ENCODE data around the gene KCNIP4. TPM values are rescaled to one million over a fixed set of nuclear protein-coding genes. Genes with fewer than 3 reads are reported as not detected.

The KCNIP4 gene
- total and polyA plus RNA-seq, 9 of the 15 experiments (the other 6 are each of a cell fraction or from before 2014, with no cell fraction given) = 0.25 to 0.41 TPM; not detected in 7

GRCh38 chr4:20829617-20830357, 1118.8 kb downstream of the KCNIP4 start:
- Histone ChIP-seq H3K9me3 (replicated peaks; ENCODE audit: control insufficient read depth, insufficient read depth, low read depth, low read length) (no peaks in the 10 kb centered on the region), H3K9ac (ENCODE audit: insufficient read depth in 1 of 2, low read depth in 2 of 2, low read length in 2 of 2) (no peak overlapping the region), H3K27ac (ENCODE audit: extremely low read depth, low read depth, low read length) (no peak overlapping the region), H3K4me2 (ENCODE audit: insufficient read depth, low read length) (no peak overlapping the region), H3K79me2 (ENCODE audit: control insufficient read depth, insufficient read depth, low read length) (no peaks in the 10 kb centered on the region), H3K36me3 (ENCODE audit: control insufficient read depth, insufficient read depth, low read length) (no peaks in the 10 kb centered on the region), H4K20me1 (replicated peaks; ENCODE audit: control insufficient read depth, insufficient read depth, low read length) (no peaks in the 10 kb centered on the region), H3K9me1 (ENCODE audit: control insufficient read depth, insufficient read depth, low read length) (no peaks in the 10 kb centered on the region), H3K27me3 (ENCODE audit: control insufficient read depth in 2 of 2, insufficient read depth in 2 of 2, low read length in 2 of 2) (no peaks in the 10 kb centered on the region), H3K4me1 (replicated peaks in 1 of 2; ENCODE audit: control insufficient read depth in 2 of 2, insufficient read depth in 2 of 2, low read length in 2 of 2) (no peaks in the 10 kb centered on the region), H3K4me3 (no peak overlapping the region), H2AFZ (ENCODE audit: low read depth, low read length) (no peak overlapping the region)
- DNase-seq (ENCODE audit: extremely low read depth in 1 of 4, low spot score in 3 of 4) (no peak), FAIRE-seq (no peak), ATAC-seq (no peak)
- TF ChIP-seq, protein P1, sequence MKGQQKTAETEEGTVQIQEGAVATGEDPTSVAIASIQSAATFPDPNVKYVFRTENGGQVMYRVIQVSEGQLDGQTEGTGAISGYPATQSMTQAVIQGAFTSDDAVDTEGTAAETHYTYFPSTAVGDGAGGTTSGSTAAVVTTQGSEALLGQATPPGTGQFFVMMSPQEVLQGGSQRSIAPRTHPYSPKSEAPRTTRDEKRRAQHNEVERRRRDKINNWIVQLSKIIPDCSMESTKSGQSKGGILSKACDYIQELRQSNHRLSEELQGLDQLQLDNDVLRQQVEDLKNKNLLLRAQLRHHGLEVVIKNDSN (CRISPR knock-in tag; IDR thresholded peaks at IDR 0.05) = no peak
- 0 out of 2 replicates have a peak, but pooled peaks have one; percentile 5 for TF ChIP-seq RFX1 (IDR thresholded peaks at IDR 0.05)
- intact Hi-C loops (cut with micrococcal nuclease) = no loop called here
- ChIA-PET POLR2A (no interaction called here), CTCF (ENCODE audit: low intra/inter-chr PET ratio) (no interaction called here)
- in situ Hi-C loops (cut with MboI) = no loop called here
- WGBS (ENCODE audit: insufficient coverage, low coverage, missing lambda C conversion rate) = 2% methylated on average over 5 of the region's 5 CpGs
- BruUV-seq (replicated peaks) = no TSS peak

GRCh38 chr4:20825505-20825904, 1123.1 kb downstream of the KCNIP4 start:
- POLR2A ChIA-PET = no interaction called here
- Histone ChIP-seq H3K27me3 (ENCODE audit: control insufficient read depth in 2 of 2, insufficient read depth in 2 of 2, low read length in 2 of 2) (no peaks in the 10 kb centered on the region), H3K9me1 (ENCODE audit: control insufficient read depth, insufficient read depth, low read length) (no peaks in the 10 kb centered on the region), H3K79me2 (ENCODE audit: control insufficient read depth, insufficient read depth, low read length) (no peaks in the 10 kb centered on the region), H3K4me1 (replicated peaks in 1 of 2; ENCODE audit: control insufficient read depth in 2 of 2, insufficient read depth in 2 of 2, low read length in 2 of 2) (no peaks in the 10 kb centered on the region), H3K9ac (ENCODE audit: insufficient read depth in 1 of 2, low read depth in 2 of 2, low read length in 2 of 2) (no peak overlapping the region), H3K27ac (ENCODE audit: extremely low read depth, low read depth, low read length) (no peak overlapping the region), H3K4me3 (no peak overlapping the region), H2AFZ (ENCODE audit: low read depth, low read length) (no peak overlapping the region), H3K9me3 (replicated peaks; ENCODE audit: control insufficient read depth, insufficient read depth, low read depth, low read length) (no peaks in the 10 kb centered on the region), H3K4me2 (ENCODE audit: insufficient read depth, low read length) (no peak overlapping the region), H4K20me1 (replicated peaks; ENCODE audit: control insufficient read depth, insufficient read depth, low read length) (no peaks in the 10 kb centered on the region), H3K36me3 (ENCODE audit: control insufficient read depth, insufficient read depth, low read length) (no peaks in the 10 kb centered on the region)
- in situ Hi-C loops (cut with MboI) (no loop called here), intact Hi-C loops (cut with micrococcal nuclease) (no loop called here)
- DNase-seq (ENCODE audit: extremely low read depth in 1 of 4, low spot score in 3 of 4) = no peak
- ATAC-seq = no peak
- no peak for TF ChIP-seq ARID3B (CRISPR knock-in tag; IDR thresholded peaks at IDR 0.05; ENCODE audit: borderline replicate concordance)
- TF ChIP-seq PTBP1 (IDR thresholded peaks at IDR 0.05; ENCODE audit: low read depth, low read length) = no peak
- no peak for TF ChIP-seq RBM39 (optimal IDR thresholded peaks at IDR 0.05; ENCODE audit: low read depth, low read length)
- no peak for TF ChIP-seq ZNF764 (CRISPR knock-in tag; IDR thresholded peaks at IDR 0.05; ENCODE audit: low read depth)
- 0% methylated on average over 3 of the region's 3 CpGs for WGBS (ENCODE audit: insufficient coverage, low coverage, missing lambda C conversion rate)
- CTCF ChIA-PET (ENCODE audit: low intra/inter-chr PET ratio) = no interaction called here
- FAIRE-seq = no peak
- no TSS peak for BruUV-seq (replicated peaks)
